HAP-1 (cell line): Measurements from ENCODE around the gene FSTL4.

Experiments used
- DNase-seq, 2 experiments: peaks; one replicate each; pipeline ENCODE4 v3.0.0-alpha.2; 2016 to 2020; ENCODE audit warnings: low spot score in 2 of 2
- H3K27me3 ChIP-seq: fragments of 250-450 bp; sonication (Bioruptor Pico); 2 replicates; pipeline ENCODE4 v1.5.1; 2020; ENCODE audit warnings: low read depth, mild to moderate bottlenecking, moderate library complexity
- H3K36me3 ChIP-seq: fragments of 250-450 bp; sonication (Bioruptor Pico); replicated peaks from 2 replicates; pipeline ENCODE4 v1.5.1; 2020; ENCODE audit warnings: mild to moderate bottlenecking
- H3K4me1 ChIP-seq: fragments of 250-450 bp; sonication (Bioruptor Pico); 2 replicates; pipeline ENCODE4 v1.5.1; 2020; ENCODE audit warnings: mild to moderate bottlenecking
- H3K4me3 ChIP-seq: fragments of 250-450 bp; sonication (Bioruptor Pico); 2 replicates; pipeline ENCODE4 v1.5.1; 2020; ENCODE audit warnings: mild to moderate bottlenecking, moderate library complexity
- H3K9me3 ChIP-seq: fragments of 250-450 bp; sonication (Bioruptor Pico); 2 replicates; pipeline ENCODE4 v1.5.1; 2020; ENCODE audit warnings: mild to moderate bottlenecking, moderate library complexity
- in situ Hi-C: fragments of 300-500 bp; cut with MboI; formaldehyde crosslinking; loops from 3 replicates; pipeline ENCODE4 v1.14.3; 2020; ENCODE audit warnings: low sequenced_read_pairs, inconsistent platforms, mixed read lengths

FSTL4 gene

DNA sequence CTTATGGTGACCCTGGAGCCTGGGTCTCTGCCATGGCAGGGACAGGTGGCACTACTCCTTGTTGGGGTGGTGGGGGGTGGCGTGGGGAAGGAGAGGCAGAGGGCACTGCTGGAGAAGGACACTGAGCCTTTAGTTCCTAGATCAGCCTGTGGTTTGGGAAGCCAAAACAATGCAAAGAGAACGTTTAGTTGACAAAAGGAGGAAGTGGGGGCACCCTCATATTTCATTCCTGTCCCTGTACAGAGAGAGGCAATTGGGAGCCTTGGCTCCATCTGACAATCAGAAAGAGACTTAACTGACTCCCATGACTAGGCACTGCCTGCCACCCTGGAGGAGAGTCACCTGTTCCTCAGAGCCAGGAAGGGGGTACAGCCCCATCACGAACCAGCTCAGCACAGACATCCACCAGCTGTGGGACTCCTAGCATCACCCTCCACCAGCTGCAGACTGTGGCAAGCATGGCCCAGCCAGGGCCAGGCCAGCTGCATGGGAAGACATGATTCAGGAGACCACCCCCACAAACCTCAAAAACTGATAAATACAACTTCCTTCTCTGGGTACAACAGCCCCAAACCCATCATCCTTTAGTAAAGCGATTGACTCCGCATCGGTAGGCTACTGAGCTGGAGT lies 303.1 kb downstream of the FSTL4 start:
- DNase-seq, result no peak
- no peaks in the 10 kb centered on the region for H3K36me3 ChIP-seq

DNA sequence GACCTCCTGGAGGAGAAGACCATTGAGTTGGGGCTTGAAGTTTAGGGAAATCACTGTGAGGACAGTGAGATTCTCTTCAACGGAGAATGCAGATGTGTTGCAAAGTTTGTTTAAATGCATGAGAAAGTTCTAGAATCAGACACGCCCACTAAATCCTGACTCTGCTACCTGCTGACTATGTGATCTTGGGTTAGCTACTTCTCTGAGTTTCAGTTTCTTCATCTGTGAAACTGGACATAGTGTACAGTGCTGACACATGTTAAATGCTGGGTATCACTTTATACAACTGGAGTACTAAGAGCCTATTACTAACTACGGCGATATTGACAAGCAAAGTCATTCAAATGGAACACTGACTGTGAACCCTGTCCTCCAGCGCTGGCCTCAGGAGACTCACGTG lies 305.1 kb downstream of the FSTL4 start:
- Histone ChIP-seq H3K4me3 (no peak overlapping the region), H3K27me3 (no peaks in the 10 kb centered on the region), H3K9me3 (no peaks in the 10 kb centered on the region), H3K4me1 (peaks cover 5% of the 10 kb centered on the region), H3K36me3 (no peaks in the 10 kb centered on the region)
- in situ Hi-C loops, result no loop called here
- DNase-seq, result no peak

More for the DNA sequence above, 303.1 kb downstream of the FSTL4 start:
- Histone ChIP-seq H3K4me1 (peaks cover 1% of the 10 kb centered on the region), H3K27me3 (no peaks in the 10 kb centered on the region), H3K4me3 (no peak overlapping the region), H3K9me3 (no peaks in the 10 kb centered on the region)
- in situ Hi-C loops, result no loop called here

DNA sequence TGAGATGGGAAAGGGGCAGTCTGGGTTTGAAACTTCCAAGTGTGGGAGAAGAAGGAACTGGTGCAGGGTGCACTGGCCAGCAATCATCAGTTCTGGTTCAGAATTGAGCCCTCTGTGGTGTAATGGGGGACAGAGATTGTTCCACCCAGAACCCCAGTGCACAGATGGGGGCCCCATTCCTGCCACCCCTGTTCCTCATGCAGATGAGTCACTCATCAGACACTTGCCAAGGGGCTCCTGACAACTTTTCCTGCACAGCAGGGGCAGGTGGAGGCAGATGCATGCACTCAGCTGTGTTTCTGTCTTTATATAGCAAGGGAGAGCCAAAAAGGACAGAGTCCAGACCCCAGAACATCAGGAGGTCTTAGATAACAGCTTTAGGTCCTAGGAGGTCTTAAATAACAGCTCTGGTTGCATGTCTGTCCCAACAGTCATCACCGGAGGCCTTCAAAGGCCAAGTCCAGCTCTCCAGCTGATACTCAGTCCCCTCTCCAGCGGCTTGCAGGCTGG lies 307.6 kb downstream of the FSTL4 start:
- DNase-seq, result no peak
- in situ Hi-C loops, result no loop called here
- peaks cover 5% of the 10 kb centered on the region for H3K4me1 ChIP-seq
- no peaks in the 10 kb centered on the region for H3K9me3 ChIP-seq
- H3K27me3 ChIP-seq, result no peaks in the 10 kb centered on the region
- no peaks in the 10 kb centered on the region for H3K36me3 ChIP-seq
- no peak overlapping the region for H3K4me3 ChIP-seq

DNA sequence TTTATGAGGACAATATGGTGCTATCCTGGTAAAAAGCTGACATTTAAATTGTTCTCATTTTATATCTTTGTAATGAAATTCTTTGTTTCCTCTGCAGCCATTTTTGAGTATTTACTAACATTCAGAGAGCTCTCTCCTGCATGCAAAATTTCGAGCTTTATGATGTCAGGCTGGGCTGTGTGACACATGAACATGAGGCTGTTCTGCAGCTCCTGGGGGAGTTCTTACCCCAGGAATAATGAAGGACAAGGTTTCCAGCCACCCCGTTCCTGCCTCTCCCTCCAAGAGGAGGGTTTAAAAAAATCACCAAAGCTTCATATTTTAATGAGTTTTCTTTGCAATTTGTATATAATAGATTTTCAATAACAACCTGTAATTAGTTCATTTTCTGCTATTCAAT lies 308.2 kb downstream of the FSTL4 start:
- DNase-seq, result no peak
- Histone ChIP-seq H3K9me3 (no peaks in the 10 kb centered on the region), H3K4me3 (no peak overlapping the region), H3K4me1 (peaks cover 5% of the 10 kb centered on the region), H3K27me3 (no peaks in the 10 kb centered on the region), H3K36me3 (no peaks in the 10 kb centered on the region)
- in situ Hi-C loops, result no loop called here

DNA sequence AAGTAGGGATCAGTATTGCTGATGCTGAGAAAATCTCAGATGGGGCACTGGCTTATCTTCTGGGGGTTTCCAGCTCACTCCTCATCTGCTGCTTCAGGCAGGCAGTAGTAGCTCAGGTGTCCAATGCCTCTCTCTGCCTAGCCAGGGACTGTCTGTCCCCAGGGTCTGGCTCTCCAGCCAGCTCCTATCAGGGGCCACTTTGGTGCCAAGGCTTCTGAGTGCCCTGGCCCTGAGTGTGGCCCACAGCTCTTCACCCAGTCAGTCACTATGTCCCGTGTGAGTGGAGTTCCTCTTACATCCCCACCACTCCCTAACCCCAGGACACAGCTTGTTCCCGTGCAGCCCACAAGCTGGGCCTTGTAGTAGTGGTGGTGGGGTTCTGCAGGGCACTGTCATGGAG lies 309.0 kb downstream of the FSTL4 start:
- Histone ChIP-seq H3K4me1 (peaks cover 5% of the 10 kb centered on the region), H3K36me3 (no peaks in the 10 kb centered on the region), H3K9me3 (no peaks in the 10 kb centered on the region), H3K27me3 (no peaks in the 10 kb centered on the region), H3K4me3 (no peak overlapping the region)
- in situ Hi-C loops, result no loop called here
- no peak for DNase-seq

DNA sequence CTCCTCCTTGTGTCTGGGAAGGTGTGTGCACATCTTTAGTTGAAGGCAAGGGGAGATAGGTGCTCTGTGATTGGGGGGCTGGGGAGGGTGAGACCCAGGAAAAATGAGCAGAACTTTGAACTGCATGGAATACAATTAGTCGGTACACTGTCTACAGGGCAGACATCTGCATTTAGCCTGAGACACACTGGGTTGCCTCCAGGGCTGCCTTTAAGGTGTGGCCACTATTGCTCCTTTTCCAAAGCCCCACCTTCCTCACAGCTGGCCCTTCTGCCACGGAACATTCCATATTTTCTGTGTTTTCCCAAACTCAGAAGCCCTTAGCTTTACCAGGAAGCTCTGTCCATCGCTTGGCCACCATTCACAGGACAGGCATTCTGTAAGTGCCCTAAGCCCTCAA lies 312.6 kb downstream of the FSTL4 start:
- Histone ChIP-seq H3K9me3 (no peaks in the 10 kb centered on the region), H3K4me3 (no peak overlapping the region), H3K4me1 (peaks cover 5% of the 10 kb centered on the region), H3K27me3 (peaks cover 4% of the 10 kb centered on the region), H3K36me3 (no peaks in the 10 kb centered on the region)
- in situ Hi-C loops, result no loop called here
- no peak for DNase-seq

DNA sequence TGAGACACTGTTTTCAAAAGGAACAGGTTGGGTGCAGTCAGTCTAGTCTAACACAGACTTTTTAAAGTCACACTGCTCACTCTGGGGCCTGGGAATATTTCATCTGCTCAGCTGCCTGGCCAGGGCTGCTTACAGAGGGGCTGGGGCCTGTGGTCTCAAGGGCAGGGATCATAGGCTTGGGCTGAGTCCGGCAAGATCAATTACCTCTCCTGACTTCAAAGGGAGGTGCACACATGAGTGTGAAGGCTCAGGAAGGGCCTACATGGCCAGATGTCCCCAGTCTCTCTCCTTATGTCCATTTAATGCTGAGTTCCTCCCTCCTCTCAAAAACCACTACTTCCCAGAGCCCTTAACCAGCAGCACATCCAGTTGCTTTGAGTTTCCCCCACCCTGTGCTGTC lies 313.3 kb downstream of the FSTL4 start:
- DNase-seq, result no peak
- H3K27me3 ChIP-seq, result peaks cover 6% of the 10 kb centered on the region
- no peaks in the 10 kb centered on the region for H3K9me3 ChIP-seq
- no peak overlapping the region for H3K4me3 ChIP-seq
- in situ Hi-C loops, result no loop called here
- H3K36me3 ChIP-seq, result no peaks in the 10 kb centered on the region
- peaks cover under 1% of the 10 kb centered on the region for H3K4me1 ChIP-seq

DNA sequence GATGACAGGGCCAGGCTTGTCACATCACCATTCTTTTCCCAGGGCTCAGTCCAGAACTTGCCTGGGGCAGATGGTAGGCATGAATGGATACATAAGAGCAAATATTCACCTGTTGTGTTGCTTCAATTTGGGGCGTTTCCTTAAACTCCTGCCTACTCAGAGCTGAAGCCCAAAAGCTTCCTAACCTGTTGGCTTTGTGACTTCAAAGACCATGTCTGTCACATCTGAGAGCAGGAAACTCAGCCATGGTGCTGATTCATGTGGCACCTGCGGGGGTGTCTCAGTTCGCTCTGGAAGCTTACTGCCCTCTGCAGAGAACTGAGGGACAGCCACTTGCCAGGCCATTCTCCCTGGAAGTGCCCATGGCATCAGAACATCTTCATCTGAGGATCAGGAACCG lies 313.9 kb downstream of the FSTL4 start:
- in situ Hi-C loops, result no loop called here
- Histone ChIP-seq H3K9me3 (no peaks in the 10 kb centered on the region), H3K4me3 (no peak overlapping the region), H3K4me1 (no peaks in the 10 kb centered on the region), H3K27me3 (peaks cover 6% of the 10 kb centered on the region), H3K36me3 (no peaks in the 10 kb centered on the region)
- DNase-seq, result no peak

DNA sequence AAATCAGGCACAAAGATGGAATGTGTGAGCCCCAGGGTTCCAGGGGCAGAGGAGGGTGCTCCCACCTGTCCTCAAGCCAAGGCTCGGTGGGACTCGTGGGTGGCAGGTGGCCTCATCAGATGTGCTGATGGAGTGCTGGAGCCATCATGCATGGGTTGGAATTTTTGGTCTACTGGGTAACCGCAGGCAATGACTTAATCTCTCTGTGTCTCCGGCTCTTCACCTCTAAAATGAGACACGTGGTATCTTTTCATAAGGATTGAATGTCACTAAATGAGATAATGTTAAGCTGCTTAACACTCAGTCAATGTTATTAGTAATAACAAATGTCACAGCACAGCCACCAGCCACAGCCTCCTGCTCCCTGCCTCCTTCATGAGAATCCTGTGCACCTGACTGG lies 315.0 kb downstream of the FSTL4 start:
- Histone ChIP-seq H3K9me3 (no peaks in the 10 kb centered on the region), H3K27me3 (peaks cover 6% of the 10 kb centered on the region), H3K4me1 (no peaks in the 10 kb centered on the region), H3K4me3 (no peak overlapping the region), H3K36me3 (no peaks in the 10 kb centered on the region)
- DNase-seq, result no peak
- in situ Hi-C loops, result no loop called here

DNA sequence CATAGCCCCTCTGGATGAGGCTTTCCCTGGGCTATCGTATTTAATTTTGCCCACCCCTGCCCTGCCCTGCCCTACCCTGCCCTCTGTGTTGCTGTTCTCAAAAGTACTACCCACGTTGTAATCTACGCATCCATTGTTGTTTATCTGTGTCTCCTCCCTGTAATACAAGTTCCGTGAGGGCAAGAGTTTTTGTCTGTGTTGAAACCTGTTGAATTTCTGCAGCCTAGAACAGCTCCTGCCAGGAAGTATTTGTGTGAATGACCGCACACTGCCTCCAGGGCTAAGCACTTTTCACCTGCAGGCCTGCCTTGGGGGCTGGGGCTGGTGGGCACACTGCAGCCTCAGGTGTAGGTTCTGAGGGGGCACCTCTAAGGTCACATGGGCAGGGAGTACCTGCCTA lies 315.7 kb downstream of the FSTL4 start:
- H3K4me1 ChIP-seq, result no peaks in the 10 kb centered on the region
- H3K27me3 ChIP-seq, result peaks cover 6% of the 10 kb centered on the region
- DNase-seq, result no peak
- no peaks in the 10 kb centered on the region for H3K36me3 ChIP-seq
- H3K9me3 ChIP-seq, result no peaks in the 10 kb centered on the region
- H3K4me3 ChIP-seq, result no peak overlapping the region
- in situ Hi-C loops, result no loop called here

DNA sequence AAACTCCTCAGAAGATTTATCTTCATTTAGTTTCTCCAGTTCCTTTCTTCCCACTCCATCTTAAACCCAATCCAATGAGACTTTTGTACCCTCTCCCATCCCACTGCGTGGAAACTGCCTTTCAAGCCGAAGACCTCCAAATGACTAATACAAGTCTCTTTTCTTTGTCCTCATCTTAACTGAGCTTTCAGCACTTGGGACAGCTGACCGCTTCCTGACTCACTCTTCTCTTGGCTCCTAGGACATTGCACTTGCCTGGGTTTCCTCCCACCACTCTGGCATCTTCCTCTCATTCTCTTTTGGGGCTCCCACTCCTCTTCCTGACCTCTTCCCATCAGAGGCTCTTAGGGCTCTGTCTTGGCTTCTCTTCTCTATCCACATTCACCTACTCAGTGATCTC lies 316.8 kb downstream of the FSTL4 start:
- Histone ChIP-seq H3K9me3 (no peaks in the 10 kb centered on the region), H3K27me3 (peaks cover 6% of the 10 kb centered on the region), H3K4me3 (no peak overlapping the region), H3K36me3 (no peaks in the 10 kb centered on the region), H3K4me1 (no peaks in the 10 kb centered on the region)
- in situ Hi-C loops, result no loop called here
- no peak for DNase-seq

DNA sequence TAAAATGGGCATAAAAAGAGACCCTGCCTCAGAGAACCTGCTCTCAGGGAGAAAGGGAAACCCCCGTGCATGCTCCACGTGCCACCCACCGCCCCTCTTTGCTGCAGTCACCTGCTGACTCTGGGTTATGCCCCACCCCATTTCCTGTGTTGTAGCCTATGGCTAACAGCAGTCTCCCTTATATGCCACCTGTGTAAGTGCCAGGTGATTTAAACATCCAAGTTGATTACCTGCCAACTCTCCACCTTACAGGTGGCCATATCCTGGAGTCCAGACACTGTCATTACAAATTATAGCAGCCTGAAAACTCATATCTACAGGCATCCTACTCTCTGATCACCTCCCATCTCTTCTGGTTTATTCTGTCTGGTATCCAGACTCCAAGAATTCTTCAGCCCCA lies 318.0 kb downstream of the FSTL4 start:
- H3K4me1 ChIP-seq, result no peaks in the 10 kb centered on the region
- no peaks in the 10 kb centered on the region for H3K36me3 ChIP-seq
- peaks cover 6% of the 10 kb centered on the region for H3K27me3 ChIP-seq
- H3K9me3 ChIP-seq, result no peaks in the 10 kb centered on the region
- no peak overlapping the region for H3K4me3 ChIP-seq
- in situ Hi-C loops, result no loop called here
- DNase-seq, result no peak

DNA sequence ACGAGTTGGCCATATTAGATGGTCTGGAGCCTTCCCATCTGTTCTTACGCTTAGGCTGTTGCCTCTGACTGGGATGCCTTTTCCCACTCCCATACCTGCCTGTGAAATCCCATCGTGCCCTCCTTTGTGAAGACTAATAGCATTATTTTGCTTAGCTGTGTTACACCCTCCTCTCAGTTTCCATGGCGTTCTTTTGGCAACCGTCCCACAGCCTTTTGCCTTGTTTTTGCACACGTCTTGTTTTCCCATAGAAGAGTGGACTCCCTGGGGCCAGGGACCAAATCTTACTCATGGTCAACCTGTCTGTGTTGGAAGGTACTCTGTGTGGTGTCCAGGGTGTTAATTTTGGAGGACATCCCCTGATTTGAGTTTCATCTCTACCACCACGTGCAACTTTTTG lies 318.4 kb downstream of the FSTL4 start:
- H3K9me3 ChIP-seq, result no peaks in the 10 kb centered on the region
- H3K27me3 ChIP-seq, result peaks cover 6% of the 10 kb centered on the region
- in situ Hi-C loops, result no loop called here
- no peaks in the 10 kb centered on the region for H3K36me3 ChIP-seq
- DNase-seq, result peak in 1 of 2 experiments; percentile 33
- H3K4me3 ChIP-seq, result no peak overlapping the region
- H3K4me1 ChIP-seq, result no peaks in the 10 kb centered on the region

DNA sequence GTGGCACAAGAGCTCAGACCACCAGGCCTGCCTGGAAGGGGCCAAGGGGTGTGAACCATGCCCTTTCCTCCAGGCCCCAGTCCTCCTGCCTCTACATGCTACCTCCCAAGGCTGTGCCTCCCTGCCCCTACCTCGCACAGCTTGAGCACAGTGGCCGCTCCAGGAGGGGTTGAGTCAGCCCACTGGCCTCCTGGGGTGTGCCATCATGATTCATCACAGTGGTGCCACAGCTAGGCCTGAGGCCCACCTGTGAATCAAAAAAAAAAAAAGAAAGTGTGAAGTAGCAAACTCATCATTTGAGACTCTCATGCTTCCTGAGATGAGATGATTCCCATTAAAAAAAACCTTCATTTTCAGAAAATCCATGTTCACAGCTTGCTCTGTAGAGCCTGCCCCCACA lies 320.0 kb downstream of the FSTL4 start:
- Histone ChIP-seq H3K9me3 (no peaks in the 10 kb centered on the region), H3K36me3 (no peaks in the 10 kb centered on the region), H3K4me3 (no peak overlapping the region), H3K27me3 (peaks cover 6% of the 10 kb centered on the region), H3K4me1 (no peaks in the 10 kb centered on the region)
- in situ Hi-C loops, result no loop called here
- DNase-seq, result no peak

DNA sequence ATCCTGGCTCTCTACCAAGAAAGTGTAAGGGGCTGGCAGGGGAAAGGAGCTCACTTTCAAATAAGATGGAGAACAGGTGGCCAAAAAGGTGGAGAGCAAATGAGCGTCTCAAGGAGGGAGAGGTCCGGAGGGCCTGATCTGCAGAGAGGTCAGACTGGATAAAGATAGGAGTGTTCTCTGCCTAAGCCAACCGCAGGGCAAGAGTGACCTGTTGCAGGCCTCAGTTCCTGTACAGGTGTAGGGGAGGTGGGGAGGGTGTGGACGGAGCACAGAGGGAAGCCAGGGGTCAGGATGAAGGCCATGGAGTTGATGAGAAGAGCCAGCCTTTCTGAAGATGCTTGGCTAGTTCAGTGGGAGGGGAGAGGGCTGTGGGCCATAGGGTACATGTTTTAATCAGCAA lies 320.8 kb downstream of the FSTL4 start:
- H3K4me1 ChIP-seq, result no peaks in the 10 kb centered on the region
- no peaks in the 10 kb centered on the region for H3K9me3 ChIP-seq
- no peak overlapping the region for H3K4me3 ChIP-seq
- in situ Hi-C loops, result no loop called here
- no peaks in the 10 kb centered on the region for H3K36me3 ChIP-seq
- DNase-seq, result no peak
- peaks cover 6% of the 10 kb centered on the region for H3K27me3 ChIP-seq
